Nephron progenitor cell (in vitro differentiated cells): ENCODE measurements around the gene ZNF284.

ENCODE experiments used
- DNase-seq: peaks from one replicate; pipeline ENCODE4 v3.0.0; 2021
- H3K27ac Mint-ChIP-seq: 2 replicates; pipeline ENCODE4 v1.8.0; 2021; ENCODE audit warnings: mild to moderate bottlenecking, moderate library complexity, mixed read lengths
- H3K27me3 Mint-ChIP-seq: 2 replicates; pipeline ENCODE4 v1.8.0; 2021; ENCODE audit warnings: mild to moderate bottlenecking, low read depth, mixed read lengths; ENCODE audit not compliant: poor library complexity
- H3K36me3 Mint-ChIP-seq: 2 replicates; pipeline ENCODE4 v1.8.0; 2021; ENCODE audit warnings: low read depth, mixed read lengths
- H3K4me1 Mint-ChIP-seq: 2 replicates; pipeline ENCODE4 v1.8.0; 2021; ENCODE audit warnings: mixed read lengths
- H3K4me3 Mint-ChIP-seq: 2 replicates; pipeline ENCODE4 v1.8.0; 2021; ENCODE audit warnings: mild to moderate bottlenecking, moderate library complexity, mixed read lengths
- H3K9me3 Mint-ChIP-seq: 2 replicates; pipeline ENCODE4 v1.8.0; 2021; ENCODE audit warnings: mild to moderate bottlenecking, moderate library complexity, mixed read lengths
- CTCF ChIP-seq: fragments of 200-600 bp; sonication (generic); IDR thresholded peaks from 2 replicates; pipeline ENCODE4 v1.5.0; 2021; ENCODE audit warnings: antibody characterized with exemption

ZNF284 gene

GRCh38 chr19:44042147-44042546 lies 29.8 kb upstream of the ZNF284 start:
- Mint-ChIP-seq H3K4me1 (no peaks in the 10 kb centered on the region), H3K27ac (no peak overlapping the region), H3K36me3 (no peaks in the 10 kb centered on the region), H3K9me3 (peaks cover 44% of the 10 kb centered on the region), H3K27me3 (peaks cover 24% of the 10 kb centered on the region), H3K4me3 (no peak overlapping the region)
- no peak for TF ChIP-seq CTCF
- DNase-seq, result no peak

- no peak overlapping the region for H3K27ac Mint-ChIP-seq
- no peak for DNase-seq
- peak overlapping the region; percentile 99 for H3K4me3 Mint-ChIP-seq
- H3K9me3 Mint-ChIP-seq, result peaks cover 55% of the 10 kb centered on the region
- TF ChIP-seq CTCF, result no peak
- peaks cover 40% of the 10 kb centered on the region for H3K36me3 Mint-ChIP-seq
- H3K4me1 Mint-ChIP-seq, result peaks cover 23% of the 10 kb centered on the region
- peaks cover 37% of the 10 kb centered on the region for H3K27me3 Mint-ChIP-seq
These were observed 21.0 kb upstream of the ZNF284 start for GRCh38 chr19:44050740-44051649.

- H3K9me3 Mint-ChIP-seq, result peaks cover 59% of the 10 kb centered on the region
- peaks cover 33% of the 10 kb centered on the region for H3K27me3 Mint-ChIP-seq
- peaks cover 46% of the 10 kb centered on the region for H3K36me3 Mint-ChIP-seq
- peaks cover 23% of the 10 kb centered on the region for H3K4me1 Mint-ChIP-seq
- DNase-seq, result peak; percentile 86
- peak within 1 kb of the TSS; percentile 99 for H3K4me3 Mint-ChIP-seq
- no peak for TF ChIP-seq CTCF
- H3K27ac Mint-ChIP-seq, result peak within 1 kb of the TSS; percentile 83
These were observed 20.1 kb upstream of the ZNF284 start, which contains the start of gene ZNF223 for GRCh38 chr19:44051650-44052402. Gene ZNF223 (plus strand): TSS chr19:44052036. CDS start chr19:44055177, 3,141 bp downstream.

GRCh38 chr19:44055870-44056269 lies 16.1 kb upstream of the ZNF284 start:
- H3K36me3 Mint-ChIP-seq, result peaks cover 86% of the 10 kb centered on the region
- H3K9me3 Mint-ChIP-seq, result peaks cover 43% of the 10 kb centered on the region
- peaks cover 1% of the 10 kb centered on the region for H3K27me3 Mint-ChIP-seq
- H3K27ac Mint-ChIP-seq, result no peak overlapping the region
- TF ChIP-seq CTCF, result no peak
- DNase-seq, result no peak
- H3K4me1 Mint-ChIP-seq, result peaks cover 23% of the 10 kb centered on the region
- H3K4me3 Mint-ChIP-seq, result no peak overlapping the region

GRCh38 chr19:44059229-44059628 lies 12.7 kb upstream of the ZNF284 start:
- Mint-ChIP-seq H3K36me3 (peaks cover 98% of the 10 kb centered on the region), H3K9me3 (peaks cover 24% of the 10 kb centered on the region), H3K27ac (no peak overlapping the region), H3K27me3 (no peaks in the 10 kb centered on the region), H3K4me1 (no peaks in the 10 kb centered on the region), H3K4me3 (no peak overlapping the region)
- TF ChIP-seq CTCF, result no peak
- no peak for DNase-seq
